SK-N-MC (cell line): ENCODE data around the gene CPN2.

Experiments used
- DNase-seq: peaks from one replicate; pipeline ENCODE4 v3.0.0-alpha.2; 2011; ENCODE audit warnings: low read depth, low spot score
- H3K27ac ChIP-seq: fragments of 200-600 bp; sonication (generic); 2 replicates; pipeline ENCODE4 v1.5.1; 2016; ENCODE audit warnings: mixed run types
- H3K36me3 ChIP-seq: fragments of 200-600 bp; sonication (generic); 2 replicates; pipeline ENCODE4 v1.6.1; 2017; ENCODE audit warnings: antibody characterized with exemption, low read length, mixed read lengths; ENCODE audit not compliant: insufficient read depth
- H3K4me3 ChIP-seq: fragments of 200-600 bp; sonication (generic); 2 replicates; pipeline ENCODE4 v1.5.1; 2016
- H3K9ac ChIP-seq: fragments of 200-600 bp; sonication (generic); 2 replicates; pipeline ENCODE4 v1.8.0; 2017; ENCODE audit warnings: mixed run types, mixed read lengths; ENCODE audit not compliant: insufficient read length
- H3K9me3 ChIP-seq: fragments of 200-600 bp; sonication (generic); 2 replicates; pipeline ENCODE4 v1.6.1; 2017; ENCODE audit warnings: low read depth, mild to moderate bottlenecking, antibody characterized with exemption, low read length, moderate library complexity, mixed read lengths
- EZH2 ChIP-seq: fragments of 200-600 bp; sonication (generic); IDR thresholded peaks from one replicate; pipeline ENCODE4 v1.6.1; 2017; ENCODE audit warnings: antibody characterized with exemption
- FOXP2 ChIP-seq: optimal IDR thresholded peaks from 2 replicates; pipeline ENCODE3; 2011; ENCODE audit warnings: mild to moderate bottlenecking, moderate library complexity; ENCODE audit not compliant: insufficient read depth; ENCODE audit errors: extremely low read length, control extremely low read depth
- POLR2AphosphoS5 ChIP-seq: IDR thresholded peaks from 2 replicates; pipeline ENCODE4 v1.6.1; 2012; ENCODE audit warnings: mild to moderate bottlenecking, low read depth, low read length, borderline replicate concordance

The CPN2 gene

DNA sequence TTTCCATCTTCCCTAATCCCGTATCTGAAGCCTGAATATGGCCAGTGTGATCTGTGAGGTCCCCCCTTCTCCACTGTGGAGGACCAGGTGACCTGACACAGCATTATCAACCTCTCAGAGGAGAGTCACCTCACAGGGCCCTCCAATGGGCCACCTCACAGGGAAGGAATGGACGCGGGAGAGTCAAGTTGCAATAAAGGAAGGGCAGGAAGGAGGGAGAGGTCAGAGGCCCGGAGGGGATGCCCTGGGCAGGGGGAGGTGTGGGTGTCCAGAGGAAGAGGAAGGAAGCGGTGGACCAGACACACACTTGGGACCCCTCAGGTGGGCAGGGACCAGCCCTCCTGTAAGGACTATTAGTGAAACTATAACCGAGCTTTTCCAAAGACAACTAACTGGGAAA is 33.0 kb upstream of the CPN2 start:
- Histone ChIP-seq H3K4me3 (no peak overlapping the region), H3K36me3 (no peaks in the 10 kb centered on the region), H3K9ac (no peak overlapping the region), H3K9me3 (no peaks in the 10 kb centered on the region), H3K27ac (no peak overlapping the region)
- TF ChIP-seq EZH2 (no peak), FOXP2 (no peak), POLR2AphosphoS5 (no peak)
- no peak for DNase-seq

DNA sequence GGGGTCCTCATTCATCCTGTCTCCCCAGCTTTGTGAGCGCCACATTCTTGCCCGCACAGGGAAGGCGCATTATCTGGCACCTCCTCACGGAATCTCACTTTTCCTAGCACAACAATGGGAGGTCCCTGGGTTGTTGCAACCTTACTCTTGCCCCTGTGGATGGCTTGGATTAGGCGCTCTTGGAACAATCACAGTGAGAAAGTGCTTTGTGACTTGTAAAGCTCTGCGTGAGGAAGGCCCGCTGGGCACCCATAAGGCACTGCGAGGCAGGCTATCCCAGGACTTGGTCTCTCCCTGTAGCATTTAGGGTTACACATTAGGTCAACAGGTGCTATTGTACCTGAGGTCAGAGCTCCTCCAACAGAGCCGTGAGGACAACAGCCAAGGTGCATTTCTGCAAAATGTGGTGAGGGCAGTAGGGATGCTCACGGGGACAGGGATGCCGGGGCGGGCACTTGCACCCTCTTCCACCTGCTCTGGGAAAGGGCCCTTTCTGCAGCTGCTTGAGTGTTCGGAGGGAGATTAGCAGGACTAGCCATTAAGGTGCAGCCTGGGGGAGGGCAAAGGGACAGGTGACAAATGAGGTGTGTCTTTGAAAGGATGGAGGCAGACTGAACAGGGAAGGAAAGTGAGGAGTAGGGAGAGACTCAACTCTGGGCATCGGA is 32.3 kb upstream of the CPN2 start:
- H3K9ac ChIP-seq = no peak overlapping the region
- no peak for DNase-seq

DNA sequence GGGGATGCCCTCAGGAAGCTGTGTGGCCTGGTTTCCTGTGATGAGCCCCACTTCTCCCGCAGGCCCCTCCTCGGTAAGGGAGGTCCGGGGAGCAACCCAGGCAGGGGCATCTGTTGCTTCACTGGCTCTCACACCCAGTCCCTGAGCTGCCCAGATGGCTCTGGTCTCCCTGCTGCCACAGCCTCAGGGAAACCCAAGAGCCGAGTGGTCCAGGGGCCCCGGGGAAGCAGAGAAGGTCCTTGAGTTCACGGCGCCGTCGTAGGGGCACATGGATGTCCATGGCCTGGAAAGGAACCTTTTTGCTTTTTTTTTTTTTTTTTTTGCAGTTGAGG is 31.7 kb upstream of the CPN2 start:
- no peak for DNase-seq

More for the DNA sequence above, 32.3 kb upstream of the CPN2 start:
- Histone ChIP-seq H3K4me3 (no peak overlapping the region), H3K9me3 (no peaks in the 10 kb centered on the region), H3K27ac (no peak overlapping the region), H3K36me3 (no peaks in the 10 kb centered on the region)
- no peak for TF ChIP-seq FOXP2
- no peak for TF ChIP-seq EZH2

DNA sequence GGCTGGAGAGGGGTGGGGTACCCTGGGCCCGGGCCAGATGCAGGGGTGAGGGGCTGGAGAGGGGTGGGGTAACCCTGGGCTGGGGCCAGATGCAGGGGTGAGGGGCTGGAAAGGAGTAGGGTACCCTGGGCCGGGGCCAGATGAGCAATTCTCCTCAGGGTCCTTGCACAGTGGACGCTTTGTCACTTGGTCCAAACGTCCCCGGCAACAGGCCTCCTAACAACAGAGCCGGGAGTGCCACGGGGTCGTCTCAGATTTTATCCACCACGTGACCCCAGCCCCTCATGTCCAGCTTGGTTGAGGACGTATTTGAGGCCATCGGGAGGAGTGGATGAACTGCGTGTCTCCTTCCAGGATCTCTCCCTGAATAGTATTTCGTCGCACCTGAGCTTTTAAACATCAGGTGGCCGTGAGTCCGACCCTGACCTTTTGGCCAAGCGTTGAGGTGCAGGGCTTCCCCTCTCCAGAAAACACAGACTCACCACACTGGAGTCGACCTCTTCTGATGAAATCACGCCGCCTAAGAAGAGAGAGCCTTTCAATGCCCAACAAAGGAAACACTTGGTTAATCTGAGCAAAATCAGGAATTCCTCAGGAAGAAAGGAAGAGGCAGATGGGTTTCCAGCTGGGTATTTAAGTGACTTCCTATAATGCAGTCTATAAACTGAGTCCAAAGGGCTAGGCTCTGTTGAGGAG is 31.2 kb upstream of the CPN2 start:
- Histone ChIP-seq H3K27ac (no peak overlapping the region), H3K36me3 (no peaks in the 10 kb centered on the region), H3K4me3 (no peak overlapping the region), H3K9me3 (no peaks in the 10 kb centered on the region), H3K9ac (no peak overlapping the region)
- DNase-seq = no peak
- no peak for TF ChIP-seq POLR2AphosphoS5
- no peak for TF ChIP-seq EZH2
- TF ChIP-seq FOXP2 = no peak

More for the DNA sequence above, 31.7 kb upstream of the CPN2 start:
- Histone ChIP-seq H3K27ac (no peak overlapping the region), H3K36me3 (no peaks in the 10 kb centered on the region), H3K4me3 (no peak overlapping the region), H3K9ac (no peak overlapping the region), H3K9me3 (no peaks in the 10 kb centered on the region)
- TF ChIP-seq EZH2 (no peak), POLR2AphosphoS5 (no peak), FOXP2 (no peak)

DNA sequence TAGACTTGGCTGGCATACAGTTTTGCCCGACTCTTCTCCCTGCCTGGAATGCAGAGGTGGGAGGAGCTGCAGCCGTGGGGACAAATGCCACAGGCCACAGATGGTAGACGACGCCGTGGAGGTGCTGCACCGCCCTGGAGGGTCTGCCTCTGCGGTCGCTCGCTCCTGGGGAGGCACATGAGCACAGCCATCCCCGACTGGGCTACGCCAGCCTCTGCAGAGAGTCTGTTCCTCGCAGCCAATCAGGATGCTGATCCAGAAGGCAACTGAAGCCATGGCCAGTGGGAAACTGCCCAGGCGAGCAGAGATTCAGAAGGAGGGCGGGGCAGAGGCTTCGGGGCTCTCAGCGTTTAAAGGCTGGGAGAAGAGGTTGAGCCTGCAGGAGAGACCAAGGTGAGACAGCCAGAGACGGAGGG is 30.3 kb upstream of the CPN2 start:
- Histone ChIP-seq H3K27ac (no peak overlapping the region), H3K4me3 (no peak overlapping the region), H3K36me3 (no peaks in the 10 kb centered on the region), H3K9ac (no peak overlapping the region), H3K9me3 (no peaks in the 10 kb centered on the region)
- no peak for DNase-seq
- TF ChIP-seq FOXP2 (no peak), EZH2 (no peak), POLR2AphosphoS5 (no peak)

DNA sequence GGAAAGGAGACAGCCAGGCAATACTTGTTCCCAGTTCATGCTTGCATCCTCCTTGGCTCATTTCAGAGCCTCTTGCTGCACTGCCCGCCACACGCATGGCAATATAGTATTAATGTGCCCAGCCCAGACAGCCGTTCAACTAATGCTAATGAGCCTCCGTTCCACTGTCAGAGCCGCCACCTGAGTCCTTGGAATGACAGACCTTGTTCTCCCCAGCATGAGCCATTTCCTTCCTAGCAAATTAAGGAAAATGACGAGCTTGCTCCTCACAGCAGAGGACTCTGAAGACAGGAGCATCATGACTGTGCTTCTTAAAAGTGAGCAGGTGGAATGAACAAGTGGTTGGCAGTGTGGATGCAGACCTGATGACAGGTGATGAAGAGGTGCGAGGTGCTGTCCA is 29.2 kb upstream of the CPN2 start:
- Histone ChIP-seq H3K9ac (no peak overlapping the region), H3K27ac (no peak overlapping the region), H3K36me3 (no peaks in the 10 kb centered on the region), H3K9me3 (no peaks in the 10 kb centered on the region), H3K4me3 (no peak overlapping the region)
- TF ChIP-seq EZH2 (no peak), POLR2AphosphoS5 (no peak)
- no peak for DNase-seq

DNA sequence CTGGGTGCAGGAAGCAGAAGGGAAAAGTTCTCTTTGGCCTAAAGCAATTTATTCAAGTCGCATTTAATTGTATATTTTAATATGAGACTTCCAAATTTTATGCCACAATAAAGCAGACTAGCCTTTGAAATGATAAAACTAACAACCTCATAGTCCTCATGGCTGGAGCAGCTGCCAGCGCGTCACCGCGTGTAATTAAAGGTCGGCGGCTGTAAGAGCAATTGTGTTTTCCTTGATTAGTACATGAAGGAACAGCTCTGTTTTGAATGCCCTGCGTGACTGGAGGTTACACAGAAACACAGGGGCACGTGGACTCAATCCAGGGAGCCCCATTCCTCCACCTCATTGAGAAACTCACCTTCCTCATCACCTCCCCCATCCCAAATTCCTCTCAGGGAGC is 28.5 kb upstream of the CPN2 start:
- Histone ChIP-seq H3K36me3 (no peaks in the 10 kb centered on the region), H3K9me3 (no peaks in the 10 kb centered on the region), H3K27ac (no peak overlapping the region), H3K4me3 (no peak overlapping the region), H3K9ac (no peak overlapping the region)
- no peak for DNase-seq
- TF ChIP-seq POLR2AphosphoS5 = no peak
- no peak for TF ChIP-seq EZH2
- TF ChIP-seq FOXP2 = no peak

DNA sequence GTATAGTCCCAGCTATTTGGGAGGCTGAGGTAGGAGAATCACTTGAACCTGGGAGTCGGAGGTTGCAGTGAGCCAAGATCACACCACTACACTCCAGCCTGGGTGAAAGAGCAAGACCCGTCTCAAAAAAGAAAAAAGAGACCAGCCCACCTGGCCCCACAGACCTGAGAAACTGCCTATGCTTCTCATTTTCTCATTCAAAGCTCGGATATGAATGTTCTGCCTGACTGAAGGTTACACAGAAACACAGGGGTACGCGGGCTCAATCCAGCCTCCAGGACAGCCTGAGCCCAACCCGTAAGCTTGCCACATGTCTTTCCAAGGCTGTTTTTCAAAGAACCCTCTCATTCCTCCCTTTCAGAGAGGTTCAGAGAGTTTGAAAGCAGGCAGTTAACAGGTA is 28.1 kb upstream of the CPN2 start:
- no peaks in the 10 kb centered on the region for H3K36me3 ChIP-seq
- DNase-seq = no peak
- H3K27ac ChIP-seq = no peak overlapping the region
- H3K4me3 ChIP-seq = no peak overlapping the region
- TF ChIP-seq EZH2 = no peak
- no peak for TF ChIP-seq POLR2AphosphoS5
- no peak for TF ChIP-seq FOXP2
- H3K9ac ChIP-seq = no peak overlapping the region
- H3K9me3 ChIP-seq = no peaks in the 10 kb centered on the region

DNA sequence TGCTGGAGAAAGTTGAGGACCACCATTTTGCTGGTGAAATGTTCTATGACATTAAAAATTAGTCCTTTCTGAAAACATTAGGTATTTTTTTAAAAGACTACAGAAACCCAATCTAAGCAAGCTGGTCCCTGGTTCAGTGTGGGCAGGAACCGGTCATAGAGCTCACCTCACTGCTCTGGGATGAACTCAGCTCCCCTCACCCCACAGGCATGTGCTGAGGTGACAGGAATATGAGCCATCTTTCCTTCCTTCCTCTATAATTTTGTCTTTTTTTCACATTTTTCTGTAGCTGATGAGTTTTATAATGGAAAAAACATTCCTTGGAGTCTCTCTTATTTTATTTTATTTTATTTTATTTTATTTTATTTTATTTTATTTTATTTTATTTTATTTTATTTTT is 26.6 kb upstream of the CPN2 start:
- Histone ChIP-seq H3K36me3 (no peaks in the 10 kb centered on the region), H3K4me3 (no peak overlapping the region), H3K9me3 (no peaks in the 10 kb centered on the region), H3K9ac (no peak overlapping the region), H3K27ac (no peak overlapping the region)
- no peak for DNase-seq
- no peak for TF ChIP-seq POLR2AphosphoS5
- no peak for TF ChIP-seq EZH2
- no peak for TF ChIP-seq FOXP2

DNA sequence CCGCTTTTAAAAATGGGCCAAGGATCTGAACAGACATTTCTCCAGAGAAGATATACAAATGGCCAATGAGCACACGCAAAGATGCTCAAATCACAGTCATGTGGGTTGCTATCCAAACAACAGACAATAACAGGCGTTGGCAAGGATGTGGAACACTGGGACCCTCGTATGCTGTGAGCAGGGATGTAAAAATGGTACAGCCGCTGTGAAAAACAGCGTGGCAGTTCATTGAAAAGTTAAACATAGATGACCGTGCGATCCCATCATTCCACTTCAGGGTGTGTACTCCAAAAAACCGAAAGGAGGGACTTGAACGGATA is 25.1 kb upstream of the CPN2 start:
- H3K36me3 ChIP-seq = no peaks in the 10 kb centered on the region
- H3K9ac ChIP-seq = no peak overlapping the region
- no peak for DNase-seq
- peak overlapping the region; percentile 48; the same call in 1 of the 2 replicates for H3K27ac ChIP-seq
- TF ChIP-seq EZH2 (no peak), POLR2AphosphoS5 (no peak), FOXP2 (no peak)
- no peaks in the 10 kb centered on the region for H3K9me3 ChIP-seq
- no peak overlapping the region for H3K4me3 ChIP-seq
